ENCODE results near the gene WDR77.

DNA sequence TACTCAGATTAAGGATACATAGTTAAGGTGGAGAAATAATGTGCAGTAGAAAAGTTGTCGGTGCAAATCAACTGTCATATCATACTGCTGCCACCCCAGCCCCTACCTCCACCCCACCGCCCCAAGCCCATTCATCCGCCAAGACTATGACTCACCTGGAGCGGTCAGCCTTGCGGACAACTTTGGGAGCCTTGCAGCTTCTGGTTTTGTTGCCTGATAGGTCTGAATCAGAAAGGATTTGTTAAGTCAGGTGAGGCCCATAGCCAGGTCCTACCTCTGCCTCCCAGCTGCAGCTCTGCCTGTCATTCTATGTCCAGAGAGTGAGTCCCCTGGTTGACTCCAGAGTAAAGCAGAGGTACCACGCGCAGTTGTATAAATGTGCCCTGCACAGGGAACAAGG is 37.4 kb upstream of the WDR77 start:
- TF ChIP-seq, protein P1, sequence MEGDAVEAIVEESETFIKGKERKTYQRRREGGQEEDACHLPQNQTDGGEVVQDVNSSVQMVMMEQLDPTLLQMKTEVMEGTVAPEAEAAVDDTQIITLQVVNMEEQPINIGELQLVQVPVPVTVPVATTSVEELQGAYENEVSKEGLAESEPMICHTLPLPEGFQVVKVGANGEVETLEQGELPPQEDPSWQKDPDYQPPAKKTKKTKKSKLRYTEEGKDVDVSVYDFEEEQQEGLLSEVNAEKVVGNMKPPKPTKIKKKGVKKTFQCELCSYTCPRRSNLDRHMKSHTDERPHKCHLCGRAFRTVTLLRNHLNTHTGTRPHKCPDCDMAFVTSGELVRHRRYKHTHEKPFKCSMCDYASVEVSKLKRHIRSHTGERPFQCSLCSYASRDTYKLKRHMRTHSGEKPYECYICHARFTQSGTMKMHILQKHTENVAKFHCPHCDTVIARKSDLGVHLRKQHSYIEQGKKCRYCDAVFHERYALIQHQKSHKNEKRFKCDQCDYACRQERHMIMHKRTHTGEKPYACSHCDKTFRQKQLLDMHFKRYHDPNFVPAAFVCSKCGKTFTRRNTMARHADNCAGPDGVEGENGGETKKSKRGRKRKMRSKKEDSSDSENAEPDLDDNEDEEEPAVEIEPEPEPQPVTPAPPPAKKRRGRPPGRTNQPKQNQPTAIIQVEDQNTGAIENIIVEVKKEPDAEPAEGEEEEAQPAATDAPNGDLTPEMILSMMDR (IDR thresholded peaks at IDR 0.05), result no peak
- no peak for TF ChIP-seq EZH2 (IDR thresholded peaks at IDR 0.05; ENCODE audit: borderline replicate concordance, insufficient read depth, low read depth, low read length, poor library complexity, severe bottlenecking)
